ENCODE data around the gene ACSM2A. TPM values are rescaled to one million over a fixed set of nuclear protein-coding genes. Genes with fewer than 3 reads are reported as not detected.
"Not testable (repeated sequence)": the region's sequence is repeated elsewhere in the genome, so short reads cannot be mapped to it uniquely, and the experiment has no call there.

Gene ACSM2A
- polyA plus RNA-seq, result not detected

GRCh38 chr16:20451364-20451763, at the start of gene ACSM2A:
Gene ACSM2A (plus strand): TSS chr16:20451521. CDS start chr16:20460115, 8,594 bp downstream.
- 17 to 25% methylated on average over 1 of the region's 1 CpG for WGBS, 2 donors
- H3K4me3 ChIP-seq (ENCODE audit: low read depth in 1 of 2, low read length in 2 of 2); H3K4me1 ChIP-seq (ENCODE audit: control insufficient read depth in 2 of 2, insufficient read depth in 2 of 2, low read length in 1 of 2); H3K36me3 ChIP-seq (ENCODE audit: control insufficient read depth in 2 of 2, insufficient read depth in 2 of 2, low read length in 1 of 2); H3K9me3 ChIP-seq (ENCODE audit: control insufficient read depth in 2 of 2, insufficient read depth in 1 of 2, low read depth in 1 of 2, low read length in 1 of 2); H3K27ac ChIP-seq (ENCODE audit: low read depth in 2 of 2, low read length in 1 of 2); H3K27me3 ChIP-seq (ENCODE audit: control insufficient read depth in 1 of 2, insufficient read depth in 2 of 2, low read length in 2 of 2): not testable (repeated sequence)

GRCh38 chr16:20402651-20403050, 48.7 kb upstream of the ACSM2A start:
- WGBS, 2 donors, result 79 to 85% methylated on average over 2 of the region's 2 CpGs
- no peak overlapping the region for H3K27ac ChIP-seq (ENCODE audit: low read depth in 2 of 2, low read length in 1 of 2)
- H3K4me1 ChIP-seq (ENCODE audit: control insufficient read depth in 2 of 2, insufficient read depth in 2 of 2, low read length in 1 of 2), result no peaks in the 10 kb centered on the region
- H3K27me3 ChIP-seq (ENCODE audit: control insufficient read depth in 1 of 2, insufficient read depth in 2 of 2, low read length in 2 of 2), result no peaks in the 10 kb centered on the region
- peaks cover 0 to 2% of the 10 kb centered on the region in 2 donors for H3K9me3 ChIP-seq (ENCODE audit: control insufficient read depth in 2 of 2, insufficient read depth in 1 of 2, low read depth in 1 of 2, low read length in 1 of 2)
- no peaks in the 10 kb centered on the region for H3K36me3 ChIP-seq (ENCODE audit: control insufficient read depth in 2 of 2, insufficient read depth in 2 of 2, low read length in 1 of 2)
- H3K4me3 ChIP-seq (ENCODE audit: low read depth in 1 of 2, low read length in 2 of 2), result no peak overlapping the region

- H3K27ac ChIP-seq (ENCODE audit: low read depth in 2 of 2, low read length in 1 of 2), result no peak within 1 kb of the TSS
- no peaks in the 10 kb centered on the region for H3K27me3 ChIP-seq (ENCODE audit: control insufficient read depth in 1 of 2, insufficient read depth in 2 of 2, low read length in 2 of 2)
- peaks cover 0 to 2% of the 10 kb centered on the region in 2 donors for H3K9me3 ChIP-seq (ENCODE audit: control insufficient read depth in 2 of 2, insufficient read depth in 1 of 2, low read depth in 1 of 2, low read length in 1 of 2)
- no peak within 1 kb of the TSS for H3K4me3 ChIP-seq (ENCODE audit: low read depth in 1 of 2, low read length in 2 of 2)
- 84 to 96% methylated on average over 2 of the region's 2 CpGs for WGBS, 2 donors
- H3K4me1 ChIP-seq (ENCODE audit: control insufficient read depth in 2 of 2, insufficient read depth in 2 of 2, low read length in 1 of 2), result no peaks in the 10 kb centered on the region
- H3K36me3 ChIP-seq (ENCODE audit: control insufficient read depth in 2 of 2, insufficient read depth in 2 of 2, low read length in 1 of 2), result no peaks in the 10 kb centered on the region
These were observed 46.7 kb upstream of the ACSM2A start, which contains the start of gene PDILT for GRCh38 chr16:20404637-20405036. Gene PDILT (minus strand): TSS chr16:20404737. CDS start chr16:20399300, 5,437 bp downstream.

GRCh38 chr16:20409398-20410120, 41.8 kb upstream of the ACSM2A start, which contains the start of gene ACSM5:
Gene ACSM5 (plus strand): TSS chr16:20409534. CDS start chr16:20411485, 1,951 bp downstream.
- Histone ChIP-seq H3K4me1 (ENCODE audit: control insufficient read depth in 2 of 2, insufficient read depth in 2 of 2, low read length in 1 of 2) (no peaks in the 10 kb centered on the region), H3K27me3 (ENCODE audit: control insufficient read depth in 1 of 2, insufficient read depth in 2 of 2, low read length in 2 of 2) (no peaks in the 10 kb centered on the region), H3K36me3 (ENCODE audit: control insufficient read depth in 2 of 2, insufficient read depth in 2 of 2, low read length in 1 of 2) (no peaks in the 10 kb centered on the region), H3K27ac (ENCODE audit: low read depth in 2 of 2, low read length in 1 of 2) (no peak within 1 kb of the TSS), H3K4me3 (ENCODE audit: low read depth in 1 of 2, low read length in 2 of 2) (no peak within 1 kb of the TSS), H3K9me3 (ENCODE audit: control insufficient read depth in 2 of 2, insufficient read depth in 1 of 2, low read depth in 1 of 2, low read length in 1 of 2) (peaks cover 0 to 2% of the 10 kb centered on the region in 2 donors)
- 70 to 81% methylated on average over 6 of the region's 6 CpGs for WGBS, 2 donors

- H3K9me3 ChIP-seq (ENCODE audit: control insufficient read depth in 2 of 2, insufficient read depth in 1 of 2, low read depth in 1 of 2, low read length in 1 of 2), result no peaks in the 10 kb centered on the region
- no peak overlapping the region for H3K27ac ChIP-seq (ENCODE audit: low read depth in 2 of 2, low read length in 1 of 2)
- H3K4me1 ChIP-seq (ENCODE audit: control insufficient read depth in 2 of 2, insufficient read depth in 2 of 2, low read length in 1 of 2), result no peaks in the 10 kb centered on the region
- WGBS, 2 donors, result 67 to 76% methylated on average over 6 of the region's 6 CpGs
- H3K36me3 ChIP-seq (ENCODE audit: control insufficient read depth in 2 of 2, insufficient read depth in 2 of 2, low read length in 1 of 2), result no peaks in the 10 kb centered on the region
- H3K27me3 ChIP-seq (ENCODE audit: control insufficient read depth in 1 of 2, insufficient read depth in 2 of 2, low read length in 2 of 2), result no peaks in the 10 kb centered on the region
- no peak overlapping the region for H3K4me3 ChIP-seq (ENCODE audit: low read depth in 1 of 2, low read length in 2 of 2)
These were observed 41.1 kb upstream of the ACSM2A start for GRCh38 chr16:20410121-20410723.

- H3K36me3 ChIP-seq (ENCODE audit: control insufficient read depth in 2 of 2, insufficient read depth in 2 of 2, low read length in 1 of 2), result no peaks in the 10 kb centered on the region
- 80 to 89% methylated on average over 2 of the region's 2 CpGs for WGBS, 2 donors
- H3K27me3 ChIP-seq (ENCODE audit: control insufficient read depth in 1 of 2, insufficient read depth in 2 of 2, low read length in 2 of 2), result no peaks in the 10 kb centered on the region
- no peak overlapping the region for H3K27ac ChIP-seq (ENCODE audit: low read depth in 2 of 2, low read length in 1 of 2)
- H3K9me3 ChIP-seq (ENCODE audit: control insufficient read depth in 2 of 2, insufficient read depth in 1 of 2, low read depth in 1 of 2, low read length in 1 of 2), result no peaks in the 10 kb centered on the region
- no peak overlapping the region for H3K4me3 ChIP-seq (ENCODE audit: low read depth in 1 of 2, low read length in 2 of 2)
- no peaks in the 10 kb centered on the region for H3K4me1 ChIP-seq (ENCODE audit: control insufficient read depth in 2 of 2, insufficient read depth in 2 of 2, low read length in 1 of 2)
These were observed 40.3 kb upstream of the ACSM2A start for GRCh38 chr16:20411055-20411454.

GRCh38 chr16:20415541-20415940, 35.8 kb upstream of the ACSM2A start:
- Histone ChIP-seq H3K27me3 (ENCODE audit: control insufficient read depth in 1 of 2, insufficient read depth in 2 of 2, low read length in 2 of 2) (no peaks in the 10 kb centered on the region), H3K4me3 (ENCODE audit: low read depth in 1 of 2, low read length in 2 of 2) (no peak overlapping the region), H3K27ac (ENCODE audit: low read depth in 2 of 2, low read length in 1 of 2) (no peak overlapping the region), H3K9me3 (ENCODE audit: control insufficient read depth in 2 of 2, insufficient read depth in 1 of 2, low read depth in 1 of 2, low read length in 1 of 2) (no peaks in the 10 kb centered on the region), H3K4me1 (ENCODE audit: control insufficient read depth in 2 of 2, insufficient read depth in 2 of 2, low read length in 1 of 2) (no peaks in the 10 kb centered on the region), H3K36me3 (ENCODE audit: control insufficient read depth in 2 of 2, insufficient read depth in 2 of 2, low read length in 1 of 2) (no peaks in the 10 kb centered on the region)
- WGBS, 2 donors, result 63 to 67% methylated on average over 1 of the region's 1 CpG

- H3K9me3 ChIP-seq (ENCODE audit: control insufficient read depth in 2 of 2, insufficient read depth in 1 of 2, low read depth in 1 of 2, low read length in 1 of 2); H3K36me3 ChIP-seq (ENCODE audit: control insufficient read depth in 2 of 2, insufficient read depth in 2 of 2, low read length in 1 of 2); H3K4me3 ChIP-seq (ENCODE audit: low read depth in 1 of 2, low read length in 2 of 2); H3K4me1 ChIP-seq (ENCODE audit: control insufficient read depth in 2 of 2, insufficient read depth in 2 of 2, low read length in 1 of 2); H3K27ac ChIP-seq (ENCODE audit: low read depth in 2 of 2, low read length in 1 of 2); H3K27me3 ChIP-seq (ENCODE audit: control insufficient read depth in 1 of 2, insufficient read depth in 2 of 2, low read length in 2 of 2): not testable (repeated sequence)
- WGBS, 2 donors, result 79 to 84% methylated on average over 8 of the region's 8 CpGs
These were observed 32.2 kb upstream of the ACSM2A start for GRCh38 chr16:20419093-20419492.

GRCh38 chr16:20421748-20422147, 29.6 kb upstream of the ACSM2A start:
- WGBS, 2 donors, result 71 to 78% methylated on average over 2 of the region's 2 CpGs
- H3K36me3 ChIP-seq (ENCODE audit: control insufficient read depth in 2 of 2, insufficient read depth in 2 of 2, low read length in 1 of 2); H3K9me3 ChIP-seq (ENCODE audit: control insufficient read depth in 2 of 2, insufficient read depth in 1 of 2, low read depth in 1 of 2, low read length in 1 of 2); H3K4me1 ChIP-seq (ENCODE audit: control insufficient read depth in 2 of 2, insufficient read depth in 2 of 2, low read length in 1 of 2); H3K27me3 ChIP-seq (ENCODE audit: control insufficient read depth in 1 of 2, insufficient read depth in 2 of 2, low read length in 2 of 2); H3K4me3 ChIP-seq (ENCODE audit: low read depth in 1 of 2, low read length in 2 of 2); H3K27ac ChIP-seq (ENCODE audit: low read depth in 2 of 2, low read length in 1 of 2): not testable (repeated sequence)

- H3K27me3 ChIP-seq (ENCODE audit: control insufficient read depth in 1 of 2, insufficient read depth in 2 of 2, low read length in 2 of 2); H3K36me3 ChIP-seq (ENCODE audit: control insufficient read depth in 2 of 2, insufficient read depth in 2 of 2, low read length in 1 of 2); H3K9me3 ChIP-seq (ENCODE audit: control insufficient read depth in 2 of 2, insufficient read depth in 1 of 2, low read depth in 1 of 2, low read length in 1 of 2); H3K4me3 ChIP-seq (ENCODE audit: low read depth in 1 of 2, low read length in 2 of 2); H3K4me1 ChIP-seq (ENCODE audit: control insufficient read depth in 2 of 2, insufficient read depth in 2 of 2, low read length in 1 of 2); H3K27ac ChIP-seq (ENCODE audit: low read depth in 2 of 2, low read length in 1 of 2): not testable (repeated sequence)
- 76 to 82% methylated on average over 5 of the region's 5 CpGs for WGBS, 2 donors
These were observed 27.6 kb upstream of the ACSM2A start for GRCh38 chr16:20423772-20424128.
